ENCODE results near the gene KRT71.
A peak's percentile ranks its signal among the peaks of the same experiment; 100 is the strongest.

KRT71 gene

DNA sequence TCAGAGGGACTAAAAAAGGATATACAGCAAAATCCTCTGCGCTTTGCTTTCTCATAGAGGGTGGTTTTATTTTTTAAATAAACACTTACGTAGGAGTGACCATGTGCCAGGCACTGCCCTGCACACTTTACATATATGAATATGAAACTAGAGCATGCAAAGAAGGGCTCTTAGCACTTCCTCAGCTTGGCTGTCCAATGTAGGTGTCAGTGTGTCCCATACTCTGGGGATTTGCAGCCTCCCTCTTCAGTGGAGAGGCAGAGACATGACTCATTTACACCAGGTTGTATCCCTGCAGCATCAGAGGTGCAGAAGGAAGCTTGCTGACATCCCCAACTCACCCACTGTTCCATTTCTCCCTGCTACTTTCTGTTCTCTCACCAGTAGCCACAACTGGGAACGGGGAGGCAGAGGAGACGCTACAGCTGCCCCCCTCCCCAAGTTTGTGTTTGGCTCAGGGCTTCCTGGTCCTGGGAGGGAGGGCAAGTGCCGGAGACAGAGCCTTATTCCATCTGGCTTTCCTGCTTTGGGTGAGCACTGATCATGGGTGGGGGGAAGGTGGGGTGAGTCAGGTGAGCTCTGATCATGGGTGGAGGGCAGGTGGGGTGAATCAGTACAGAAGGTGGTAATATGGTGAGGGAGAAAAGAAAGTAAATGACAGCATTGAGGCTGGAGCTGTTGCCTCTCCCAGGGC is 27.9 kb downstream of the KRT71 start:
- DNase-seq (ENCODE audit: low read depth in 2 of 2), result no peak
- H3K4me3 ChIP-seq (replicated peaks in 1 of 2; ENCODE audit: low read depth in 2 of 2, low read length in 2 of 2), result no peak overlapping the region
- TF ChIP-seq, protein P1, sequence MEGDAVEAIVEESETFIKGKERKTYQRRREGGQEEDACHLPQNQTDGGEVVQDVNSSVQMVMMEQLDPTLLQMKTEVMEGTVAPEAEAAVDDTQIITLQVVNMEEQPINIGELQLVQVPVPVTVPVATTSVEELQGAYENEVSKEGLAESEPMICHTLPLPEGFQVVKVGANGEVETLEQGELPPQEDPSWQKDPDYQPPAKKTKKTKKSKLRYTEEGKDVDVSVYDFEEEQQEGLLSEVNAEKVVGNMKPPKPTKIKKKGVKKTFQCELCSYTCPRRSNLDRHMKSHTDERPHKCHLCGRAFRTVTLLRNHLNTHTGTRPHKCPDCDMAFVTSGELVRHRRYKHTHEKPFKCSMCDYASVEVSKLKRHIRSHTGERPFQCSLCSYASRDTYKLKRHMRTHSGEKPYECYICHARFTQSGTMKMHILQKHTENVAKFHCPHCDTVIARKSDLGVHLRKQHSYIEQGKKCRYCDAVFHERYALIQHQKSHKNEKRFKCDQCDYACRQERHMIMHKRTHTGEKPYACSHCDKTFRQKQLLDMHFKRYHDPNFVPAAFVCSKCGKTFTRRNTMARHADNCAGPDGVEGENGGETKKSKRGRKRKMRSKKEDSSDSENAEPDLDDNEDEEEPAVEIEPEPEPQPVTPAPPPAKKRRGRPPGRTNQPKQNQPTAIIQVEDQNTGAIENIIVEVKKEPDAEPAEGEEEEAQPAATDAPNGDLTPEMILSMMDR (IDR thresholded peaks at IDR 0.05; ENCODE audit: low read depth, low read length), result no peak

DNA sequence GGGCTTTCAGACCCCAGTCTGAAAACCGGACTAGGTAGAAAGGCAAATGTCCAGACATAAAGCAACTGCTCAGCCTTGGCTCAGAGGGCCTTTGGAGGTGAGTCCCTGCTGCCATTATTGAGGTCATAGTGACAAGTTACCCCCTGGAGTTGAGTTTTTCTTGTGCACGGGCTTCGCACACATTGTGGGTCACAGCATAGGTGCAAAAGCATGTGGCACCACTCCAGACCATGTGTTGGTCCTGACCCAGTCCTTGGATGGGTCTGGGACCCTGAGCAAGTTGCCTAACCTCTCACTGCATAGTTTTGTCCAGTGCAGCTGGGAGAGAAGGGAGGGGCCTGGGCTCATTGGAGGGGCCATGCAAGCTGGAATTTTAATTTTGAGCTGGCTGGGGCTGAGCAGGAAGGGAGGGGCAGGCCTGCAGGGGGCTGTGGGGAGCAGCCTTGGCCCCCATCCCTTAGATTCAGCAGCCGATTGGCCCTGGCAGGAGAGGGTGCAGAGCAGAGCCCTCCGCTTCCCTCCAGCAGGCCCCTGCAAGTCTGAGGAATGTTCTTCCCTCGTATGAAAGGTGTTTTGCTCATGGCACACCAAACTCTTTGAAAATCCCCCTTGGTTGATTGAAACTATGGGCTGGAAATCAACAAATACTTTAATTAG is 28.6 kb downstream of the KRT71 start:
- TF ChIP-seq, protein P1 (IDR thresholded peaks at IDR 0.05; ENCODE audit: low read depth, low read length), result no peak
- DNase-seq (ENCODE audit: low read depth in 2 of 2), result no peak
- H3K4me3 ChIP-seq (replicated peaks in 1 of 2; ENCODE audit: low read depth in 2 of 2, low read length in 2 of 2), result no peak overlapping the region

DNA sequence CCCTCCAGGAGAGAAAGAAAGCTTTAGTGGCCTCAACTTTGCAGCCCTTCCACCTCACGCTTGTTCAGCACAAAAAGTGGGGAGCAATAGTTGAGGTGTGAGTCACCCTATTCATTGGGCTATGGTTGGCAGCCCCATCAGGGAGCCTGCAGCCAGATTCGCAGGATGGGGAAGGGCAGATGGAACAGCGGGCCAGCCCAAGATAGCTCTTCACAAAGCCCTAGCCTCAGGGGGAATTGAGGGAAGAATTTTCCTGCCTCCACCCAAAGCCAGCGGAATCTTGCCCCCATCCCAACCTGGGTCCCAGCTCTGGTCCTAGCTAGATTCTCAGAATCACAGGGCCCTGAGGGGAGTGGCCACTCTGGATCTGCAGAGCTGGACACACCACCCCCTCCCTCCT is 29.1 kb downstream of the KRT71 start:
- TF ChIP-seq, protein P1 (IDR thresholded peaks at IDR 0.05; ENCODE audit: low read depth, low read length), result no peak
- no peak overlapping the region for H3K4me3 ChIP-seq (replicated peaks in 1 of 2; ENCODE audit: low read depth in 2 of 2, low read length in 2 of 2)
- no peak for DNase-seq (ENCODE audit: low read depth in 2 of 2)

DNA sequence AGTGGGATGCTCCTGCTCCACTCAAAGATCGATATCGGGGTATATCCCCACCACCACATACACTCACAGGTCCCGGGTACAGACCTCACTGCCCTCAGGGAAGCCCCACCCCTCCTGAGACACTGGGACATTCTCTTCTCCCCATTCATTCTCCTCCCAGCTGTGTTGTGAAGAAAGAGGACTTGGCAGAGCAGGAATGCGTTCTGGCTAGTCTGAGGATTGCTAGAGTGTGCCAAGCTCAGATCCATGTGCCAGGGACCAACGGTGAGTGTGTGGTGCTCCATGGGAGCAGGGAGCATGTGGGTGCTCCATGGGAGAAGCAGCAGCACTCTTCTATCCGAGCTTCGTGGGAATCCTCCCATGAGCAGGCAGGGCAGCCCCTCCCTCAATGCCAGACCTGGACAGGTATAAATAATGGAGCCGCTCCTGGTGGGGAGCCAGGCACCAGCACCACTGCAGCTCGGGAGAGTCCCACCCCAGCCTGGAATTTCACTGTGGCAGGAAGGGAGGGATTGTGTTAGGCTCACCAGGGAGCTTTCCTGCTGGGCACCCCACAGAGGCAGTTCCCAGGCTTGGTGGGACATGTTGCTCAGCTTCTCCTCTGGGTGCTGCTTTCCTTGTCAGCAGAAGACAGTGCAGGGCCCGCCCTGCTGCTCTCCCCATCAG is 30.5 kb downstream of the KRT71 start:
- no peak overlapping the region for H3K4me3 ChIP-seq (replicated peaks in 1 of 2; ENCODE audit: low read depth in 2 of 2, low read length in 2 of 2)
- TF ChIP-seq, protein P1 (IDR thresholded peaks at IDR 0.05; ENCODE audit: low read depth, low read length), result no peak
- DNase-seq (ENCODE audit: low read depth in 2 of 2), result peak; percentile 19 to 32

DNA sequence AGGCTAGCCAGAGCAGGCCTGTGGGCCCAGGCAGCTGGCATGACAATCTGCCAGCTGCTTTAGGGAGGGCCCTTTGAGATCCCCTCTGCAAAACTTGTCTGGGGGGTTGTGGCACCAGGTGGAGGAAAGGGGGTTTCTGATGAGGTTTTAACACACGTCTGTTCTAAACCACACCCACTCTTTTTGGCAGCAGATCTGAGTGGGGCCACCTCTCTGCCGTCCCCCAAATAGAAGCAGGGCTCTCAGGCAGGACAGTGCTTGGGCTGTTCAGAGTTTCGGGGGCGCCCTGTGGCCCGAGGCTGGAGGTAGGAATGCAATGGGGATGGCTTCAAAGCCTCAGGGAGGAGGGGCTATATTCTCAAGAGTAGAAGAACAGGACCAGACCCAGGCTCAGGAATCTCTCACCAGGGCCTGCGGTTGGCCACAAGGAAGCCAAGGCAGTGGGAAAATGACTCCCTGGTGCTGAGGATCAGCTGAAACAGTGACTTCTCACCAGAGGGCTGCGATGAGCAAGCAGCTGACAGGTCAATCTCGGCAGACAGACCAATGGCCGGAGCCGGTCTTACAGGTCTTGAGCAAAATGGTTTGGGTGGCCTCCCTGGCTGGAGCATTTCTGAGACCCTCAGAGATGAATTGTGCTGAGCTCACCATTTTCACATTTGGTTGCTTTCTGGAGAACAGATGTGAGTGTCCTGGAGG is 31.2 kb downstream of the KRT71 start:
- H3K4me3 ChIP-seq (replicated peaks in 1 of 2; ENCODE audit: low read depth in 2 of 2, low read length in 2 of 2), result no peak overlapping the region
- DNase-seq (ENCODE audit: low read depth in 2 of 2), result peak in 1 of 2 donors; percentile 41

DNA sequence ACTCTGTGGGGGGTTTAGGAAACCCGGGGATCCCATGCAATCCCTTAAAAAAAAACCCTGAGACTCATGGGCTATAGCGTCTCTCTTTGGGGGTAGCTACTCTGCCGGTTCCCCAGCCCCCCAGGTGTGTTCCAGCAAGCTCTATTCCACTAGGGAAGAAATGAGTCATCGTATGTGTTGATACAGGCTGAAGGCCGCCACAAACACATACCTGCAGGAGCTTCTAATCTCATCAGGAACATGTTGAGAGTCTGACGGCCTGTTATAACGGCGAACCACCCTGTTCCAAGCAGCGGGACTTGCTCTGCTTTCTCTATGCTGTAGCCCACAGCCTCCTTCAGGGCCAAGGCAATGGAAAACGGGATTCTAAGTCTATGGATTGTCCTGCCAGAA is 31.8 kb downstream of the KRT71 start:
- H3K4me3 ChIP-seq (replicated peaks in 1 of 2; ENCODE audit: low read depth in 2 of 2, low read length in 2 of 2), result no peak overlapping the region
- TF ChIP-seq, protein P1 (IDR thresholded peaks at IDR 0.05; ENCODE audit: low read depth, low read length), result no peak
- peak in 1 of 2 donors; percentile 24 for DNase-seq (ENCODE audit: low read depth in 2 of 2)

More for the DNA sequence above, 31.2 kb downstream of the KRT71 start:
- TF ChIP-seq, protein P1 (IDR thresholded peaks at IDR 0.05; ENCODE audit: low read depth, low read length), result no peak

Measured in cardiac fibroblast (primary cell).